ENCODE data around the gene FIBIN.
A peak's percentile ranks its signal among the peaks of the same experiment; 100 is the strongest.
"Not testable (repeated sequence)": the region's sequence is repeated elsewhere in the genome, so short reads cannot be mapped to it uniquely, and the experiment has no call there.

The FIBIN gene

GRCh38 chr11:26993965-26994457 lies at the start of gene FIBIN:
Gene FIBIN (plus strand): TSS chr11:26994112. CDS start chr11:26994527, 415 bp downstream.
- peak; percentile 68 for DNase-seq (ENCODE audit: low spot score)

GRCh38 chr11:26944866-26945664 lies 48.8 kb upstream of the FIBIN start:
- no peak for DNase-seq (ENCODE audit: low spot score)

- no peak for DNase-seq (ENCODE audit: low spot score)
Measured at GRCh38 chr11:26946257-26946716, 47.6 kb upstream of the FIBIN start.

- no peak for DNase-seq (ENCODE audit: low spot score)
Measured at GRCh38 chr11:26947379-26947844, 46.5 kb upstream of the FIBIN start.

GRCh38 chr11:26947904-26948639 lies 45.8 kb upstream of the FIBIN start:
- DNase-seq (ENCODE audit: low spot score): no peak

- no peak for DNase-seq (ENCODE audit: low spot score)
Measured at GRCh38 chr11:26948881-26949280, 45.0 kb upstream of the FIBIN start.

- DNase-seq (ENCODE audit: low spot score): no peak
Measured at GRCh38 chr11:26949846-26950245, 44.1 kb upstream of the FIBIN start.

- no peak for DNase-seq (ENCODE audit: low spot score)
Measured at GRCh38 chr11:26950260-26950719, 43.6 kb upstream of the FIBIN start.

GRCh38 chr11:26951809-26952515 lies 42.0 kb upstream of the FIBIN start:
- peak; percentile 34 for DNase-seq (ENCODE audit: low spot score)

GRCh38 chr11:26953770-26954392 lies 40.0 kb upstream of the FIBIN start:
- DNase-seq (ENCODE audit: low spot score): no peak

GRCh38 chr11:26958005-26958701 lies 35.8 kb upstream of the FIBIN start:
- no peak for DNase-seq (ENCODE audit: low spot score)

GRCh38 chr11:26958702-26959049 lies 35.2 kb upstream of the FIBIN start:
- DNase-seq (ENCODE audit: low spot score): no peak

GRCh38 chr11:26960281-26960680 lies 33.6 kb upstream of the FIBIN start:
- DNase-seq (ENCODE audit: low spot score): no peak

GRCh38 chr11:26963764-26964163 lies 30.1 kb upstream of the FIBIN start:
- no peak for DNase-seq (ENCODE audit: low spot score)

GRCh38 chr11:26964339-26964738 lies 29.6 kb upstream of the FIBIN start:
- no peak for DNase-seq (ENCODE audit: low spot score)

- not testable (repeated sequence) for DNase-seq (ENCODE audit: low spot score)
Measured at GRCh38 chr11:26964847-26965485, 28.9 kb upstream of the FIBIN start.

GRCh38 chr11:26971961-26972360 lies 22.0 kb upstream of the FIBIN start:
- no peak for DNase-seq (ENCODE audit: low spot score)

GRCh38 chr11:26974069-26974783 lies 19.7 kb upstream of the FIBIN start:
- no peak for DNase-seq (ENCODE audit: low spot score)

GRCh38 chr11:26974996-26975395 lies 18.9 kb upstream of the FIBIN start:
- no peak for DNase-seq (ENCODE audit: low spot score)

GRCh38 chr11:26976389-26976788 lies 17.5 kb upstream of the FIBIN start:
- DNase-seq (ENCODE audit: low spot score): no peak
